T-cell (primary cell): ENCODE results near the gene ZNF888. TPM values are rescaled to one million over a fixed set of nuclear protein-coding genes. Genes with fewer than 3 reads are reported as not detected.
"Not testable (repeated sequence)": the region's sequence is repeated elsewhere in the genome, so short reads cannot be mapped to it uniquely, and the experiment has no call there.

Source experiments
- ATAC-seq, 4 experiments: fragments of 200-7000 bp in 3 of 4; fragments of 150-1000 bp in 1 of 4; cut with Tn5 transposase; replicated peaks in 1 of 4; 1 replicate in 3 of 4; 2 replicates in 1 of 4; pipeline ENCODE4 v1.10.0; 2021; ENCODE audit warnings: moderate library complexity in 3 of 4, mild to moderate bottlenecking in 2 of 4, moderate number of reproducible peaks in 1 of 4
- CTCF ChIA-PET, 2 donors: fragments of 300-600 bp; sonication (Branson Sonifier 250); formaldehyde crosslinking; loops; one replicate each; lab custom pipeline; 2022; ENCODE audit warnings: antibody characterized with exemption in 2 of 2; lab: Charles Lee
- POLR2A ChIA-PET, 2 donors: fragments of 300-600 bp; sonication (Branson Sonifier 250); formaldehyde crosslinking; loops; one replicate each; lab custom pipeline; 2022; ENCODE audit warnings: antibody characterized with exemption in 2 of 2; lab: Charles Lee
- DNase-seq, 35 experiments: peaks; one replicate each; pipeline versions ENCODE4 v3.0.0 to v3.0.0-alpha.2; 2013 to 2023
- H3K27ac ChIP-seq: one replicate; pipeline ENCODE4 v1.5.1; 2013; ENCODE audit warnings: low read length
- H3K27me3 ChIP-seq, 2 experiments: replicated peaks in 1 of 2; 1 replicate in 1 of 2; 2 replicates in 1 of 2; pipeline versions ENCODE4 v1.6.1 to v1.7.0; 2013; ENCODE audit warnings: low read length in 1 of 2, mixed read lengths in 1 of 2; ENCODE audit not compliant: control insufficient read depth in 2 of 2, insufficient read depth in 2 of 2; ENCODE audit errors: extremely low read depth in 1 of 2
- H3K36me3 ChIP-seq, 2 donors: 1 replicate in 1 of 2; 2 replicates in 1 of 2; pipeline versions ENCODE4 v1.6.1 to v1.7.0; 2013; ENCODE audit warnings: low read length in 1 of 2; ENCODE audit not compliant: control insufficient read depth in 2 of 2, insufficient read depth in 1 of 2; ENCODE audit errors: extremely low read depth in 1 of 2
- H3K4me1 ChIP-seq, 2 experiments: 1 replicate in 1 of 2; 2 replicates in 1 of 2; pipeline versions ENCODE4 v1.6.1 to v1.7.0; 2013; ENCODE audit warnings: low read length in 2 of 2, mixed read lengths in 1 of 2; ENCODE audit not compliant: insufficient read depth in 2 of 2, control insufficient read depth in 1 of 2; ENCODE audit errors: extremely low read depth in 1 of 2
- H3K4me3 ChIP-seq, 2 donors: 1 replicate in 1 of 2; 2 replicates in 1 of 2; pipeline versions ENCODE4 v1.5.1 to v1.7.0; 2013; ENCODE audit warnings: mild to moderate bottlenecking in 2 of 2, low read length in 1 of 2, moderate library complexity in 1 of 2; ENCODE audit not compliant: control insufficient read depth in 1 of 2; ENCODE audit errors: extremely low read depth in 1 of 2
- H3K9me3 ChIP-seq: 2 replicates; pipeline ENCODE4 v1.7.0; 2013
- H3K27ac Mint-ChIP-seq, 2 donors: one replicate each; pipeline ENCODE4 v1.8.0; 2020 to 2021; ENCODE audit warnings: mild to moderate bottlenecking in 2 of 2, mixed read lengths in 2 of 2
- H3K27me3 Mint-ChIP-seq, 2 donors: one replicate each; pipeline ENCODE4 v1.8.0; 2021 to 2022; ENCODE audit warnings: mixed read lengths in 2 of 2
- H3K36me3 Mint-ChIP-seq: one replicate; pipeline ENCODE4 v1.8.0; 2021; ENCODE audit warnings: mixed read lengths
- H3K4me1 Mint-ChIP-seq, 3 donors: one replicate each; pipeline ENCODE4 v1.8.0; 2020 to 2022; ENCODE audit warnings: mixed read lengths in 3 of 3, mild to moderate bottlenecking in 1 of 3
- H3K4me3 Mint-ChIP-seq, 3 donors: one replicate each; pipeline ENCODE4 v1.8.0; 2020 to 2022; ENCODE audit warnings: mild to moderate bottlenecking in 3 of 3, mixed read lengths in 3 of 3, moderate library complexity in 3 of 3
- H3K9me3 Mint-ChIP-seq, 3 donors: one replicate each; pipeline ENCODE4 v1.8.0; 2020 to 2022; ENCODE audit warnings: mixed read lengths in 3 of 3
- WGBS: methylation state at CpG from one replicate; pipeline ENCODE4 v1.1.5; 2013; ENCODE audit warnings: missing lambda C conversion rate; ENCODE audit not compliant: insufficient coverage; 5-methylcytosine and 5-hydroxymethylcytosine counted together
- total RNA-seq, 35 experiments: library from RNA in 6 of 35; stranded (reverse) in 6 of 35; fragments of 120-200 nt in 1 of 35; gene quantifications; one replicate each; pipeline versions ENCODE4 v1.2.1 to v1.2.4 and lab custom pipeline; 2013 to 2026

The ZNF888 gene
- total RNA-seq, 5 donors from 2014 or later (not counting 1 experiment from before 2014, with no cell fraction given) = 2.7 to 5.6 (median 4.5) TPM

DNA sequence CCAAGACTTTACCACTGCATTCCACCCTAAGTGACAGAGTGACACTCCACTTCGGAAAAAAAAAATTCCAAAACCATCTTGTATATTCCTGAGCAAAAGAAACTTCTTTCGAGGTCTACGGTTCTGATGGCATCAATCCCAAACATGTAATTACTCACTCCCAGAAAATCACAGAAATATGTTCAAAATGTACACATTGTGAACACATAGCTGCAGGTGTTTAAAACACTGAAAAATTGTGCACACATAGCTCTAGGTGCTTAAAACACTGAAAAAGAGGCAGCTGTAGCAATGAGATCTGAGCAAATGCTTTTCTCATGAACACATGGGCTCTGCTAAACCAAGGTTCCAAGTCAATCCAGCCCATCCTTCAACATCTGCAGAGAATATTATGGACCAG is 51.8 kb downstream of the ZNF888 start:
- CTCF ChIA-PET = no interaction called here
- peaks cover 20% of the 10 kb centered on the region for H3K36me3 Mint-ChIP-seq
- Histone ChIP-seq H3K27me3 (no peaks in the 10 kb centered on the region), H3K36me3 (no peaks in the 10 kb centered on the region), H3K27ac (no peak overlapping the region), H3K4me3 (no peak overlapping the region), H3K9me3 (no peaks in the 10 kb centered on the region), H3K4me1 (no peaks in the 10 kb centered on the region)
- no peak overlapping the region for H3K27ac Mint-ChIP-seq
- no peaks in the 10 kb centered on the region for H3K27me3 Mint-ChIP-seq
- ATAC-seq = no peak
- 93% methylated on average over 3 of the region's 3 CpGs for WGBS
- peaks cover 18 to 52% (median 37%) of the 10 kb centered on the region in 3 donors for H3K9me3 Mint-ChIP-seq
- H3K4me3 Mint-ChIP-seq = no peak overlapping the region
- no peak for DNase-seq
- H3K4me1 Mint-ChIP-seq = no peaks in the 10 kb centered on the region
- POLR2A ChIA-PET = no interaction called here

- H3K4me3 Mint-ChIP-seq, H3K4me1 Mint-ChIP-seq, H3K27me3 ChIP-seq, POLR2A ChIA-PET, H3K27me3 Mint-ChIP-seq, H3K36me3 ChIP-seq, H3K4me1 ChIP-seq, ATAC-seq, H3K27ac Mint-ChIP-seq, H3K27ac ChIP-seq, H3K4me3 ChIP-seq, CTCF ChIA-PET, H3K9me3 ChIP-seq, DNase-seq: not testable (repeated sequence)
- H3K9me3 Mint-ChIP-seq = peaks cover 6 to 25% (median 12%) of the 10 kb centered on the region in 3 donors
- 100% methylated on average over 2 of the region's 11 CpGs for whole genome bisulfite sequencing
- H3K36me3 Mint-ChIP-seq = peaks cover 16% of the 10 kb centered on the region
These were observed 55.2 kb downstream of the ZNF888 start for GRCh38 chr19:52868031-52868430.

GRCh38 chr19:52857378-52858191 is 65.6 kb downstream of the ZNF888 start, which contains the start of gene ZNF468:
ZNF468 (minus strand) TSS chr19:52857619; CDS start chr19:52854272, 3,347 bp downstream.
- H3K4me3 ChIP-seq = peak within 1 kb of the TSS; percentile 80 to 88

DNA sequence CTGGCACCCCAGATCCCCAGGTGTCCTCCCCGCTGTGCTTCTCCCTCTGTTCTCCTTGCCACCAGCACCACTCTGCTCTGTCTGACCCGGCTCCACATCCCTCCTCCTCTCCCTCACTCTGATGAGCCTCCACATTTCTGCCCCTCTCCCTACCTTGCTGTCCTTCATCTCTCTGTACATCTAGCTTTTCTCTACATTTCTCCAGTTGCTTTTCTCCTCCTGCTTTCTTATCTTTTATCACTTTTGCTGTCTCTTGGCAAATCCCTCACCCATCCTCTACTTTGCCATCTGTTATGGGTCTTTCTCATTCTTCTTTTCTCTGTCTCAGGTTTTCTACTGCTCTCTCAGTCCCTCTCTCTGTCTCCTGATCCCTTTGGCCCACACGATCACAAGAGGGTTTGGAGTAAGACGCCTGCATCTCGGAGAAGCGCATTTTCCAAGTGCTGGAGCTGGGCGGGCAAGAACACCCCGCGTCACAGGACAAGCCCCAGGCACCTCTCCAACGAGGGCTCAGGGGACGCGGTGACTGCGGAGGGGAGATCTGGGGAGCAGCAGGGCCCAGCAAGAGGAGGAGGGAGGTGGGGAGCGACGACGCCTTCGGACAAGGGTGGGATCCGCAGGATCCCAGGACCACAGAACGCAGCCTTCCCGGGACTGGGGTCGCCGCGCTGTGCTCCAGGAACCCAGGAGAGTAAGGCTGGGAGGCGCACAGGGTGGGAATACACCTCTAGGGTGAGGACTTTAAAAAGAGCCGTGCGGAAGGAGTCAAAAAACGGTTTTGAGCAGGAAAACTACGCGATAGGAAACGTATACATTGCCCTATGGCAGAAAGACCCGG is 66.5 kb downstream of the ZNF888 start:
- H3K9me3 ChIP-seq, POLR2A ChIA-PET, H3K9me3 Mint-ChIP-seq, H3K27me3 ChIP-seq, H3K27me3 Mint-ChIP-seq, CTCF ChIA-PET: not testable (repeated sequence)
- WGBS = under 1% methylated on average over 18 of the region's 31 CpGs
- peak overlapping the region; percentile 93 to 97 (median 94) for H3K4me3 Mint-ChIP-seq
- Histone ChIP-seq H3K4me3 (peak overlapping the region; percentile 80 to 88), H3K36me3 (peaks cover 0 to 22% of the 10 kb centered on the region in 2 donors), H3K4me1 (peaks cover 0 to 15% of the 10 kb centered on the region in 2 experiments), H3K27ac (peak overlapping the region; percentile 57)
- H3K36me3 Mint-ChIP-seq = peaks cover 39% of the 10 kb centered on the region
- peak in 2 of 35 experiments; percentile 3 for DNase-seq
- peaks cover 12 to 31% (median 24%) of the 10 kb centered on the region in 3 donors for H3K4me1 Mint-ChIP-seq
- peak in 2 of 4 experiments; percentile 3 to 13 for ATAC-seq
- peak overlapping the region; percentile 79 to 91 for H3K27ac Mint-ChIP-seq

More at GRCh38 chr19:52857378-52858191, 65.6 kb downstream of the ZNF888 start, which contains the start of gene ZNF468:
- Mint-ChIP-seq H3K27ac (peak within 1 kb of the TSS; percentile 79 to 91), H3K4me3 (peak within 1 kb of the TSS; percentile 93 to 97 (median 94)), H3K36me3 (peaks cover 38% of the 10 kb centered on the region), H3K4me1 (peaks cover 12 to 31% (median 24%) of the 10 kb centered on the region in 3 donors), H3K9me3 (peaks cover 9 to 13% (median 13%) of the 10 kb centered on the region in 3 donors)
- POLR2A ChIA-PET = interaction anchor here in 1 of 2 donors (0.6 kb wide), 1 partner anchor 699 kb away, joined by 7 read pairs; no protein-coding TSS in a partner anchor
- H3K27me3 Mint-ChIP-seq, H3K9me3 ChIP-seq, CTCF ChIA-PET, H3K27me3 ChIP-seq: not testable (repeated sequence)
- Histone ChIP-seq H3K4me1 (peaks cover 0 to 15% of the 10 kb centered on the region in 2 experiments), H3K36me3 (peaks cover 0 to 17% of the 10 kb centered on the region in 2 donors), H3K27ac (peak within 1 kb of the TSS; percentile 57)
- 0% methylated on average over 12 of the region's 43 CpGs for WGBS
- DNase-seq = peak; percentile 27 to 79 (median 61)
- peak; percentile 99 for ATAC-seq

Other genes with a start within 250 kb of the ZNF888 start
- gene ZNF611, start 188.4 kb downstream of the ZNF888 start, total RNA-seq = 10 to 100 TPM; 31.5 to 46.2 (median 37.0) TPM
- 10 to 100 TPM; 11.4 to 52.4 (median 24.5) TPM for gene ZNF600, start 136.6 kb downstream of the ZNF888 start, total RNA-seq
- gene ZNF28, start 101.8 kb downstream of the ZNF888 start, total RNA-seq = 10 to 100 TPM in 4 of 5 donors, 1 to 10 TPM in 1; 7.7 to 19.5 (median 17.4) TPM
- 10 to 100 TPM; 14.5 to 23.6 (median 18.3) TPM for gene ZNF468, start 65.8 kb downstream of the ZNF888 start, total RNA-seq
- gene ZNF320, start 25.8 kb downstream of the ZNF888 start, total RNA-seq = 10 to 100 TPM in 2 of 5 donors, 1 to 10 TPM in 3; 9.1 to 20.5 (median 9.7) TPM
- 10 to 100 TPM in 3 of 5 donors, 1 to 10 TPM in 2; 6.4 to 23.4 (median 19.0) TPM for gene ZNF816, start 39.5 kb upstream of the ZNF888 start, total RNA-seq
- gene ERVV-1, start 90.5 kb upstream of the ZNF888 start, total RNA-seq = not detected
- not detected for gene ERVV-2, start 121.3 kb upstream of the ZNF888 start, total RNA-seq
- 10 to 100 TPM; 45.6 to 57.8 (median 54.6) TPM for gene ZNF160, start 180.0 kb upstream of the ZNF888 start, total RNA-seq
- gene ZNF415, start 209.5 kb upstream of the ZNF888 start, total RNA-seq = 1 to 10 TPM in 3 of 5 donors, under 1 TPM in 2; 0.20 to 1.8 (median 1.4) TPM
- gene ZNF347, start 235.6 kb upstream of the ZNF888 start, total RNA-seq = 10 to 100 TPM in 3 of 5 donors, 1 to 10 TPM in 2; 6.0 to 14.2 (median 10.9) TPM